WI38 (cell line): ENCODE measurements around the gene UBE2E2.

Experiments used
- H3K4me3 ChIP-seq: 2 replicates; pipeline ENCODE4 v1.5.1; 2011; ENCODE audit warnings: low read depth, mild to moderate bottlenecking, control low read depth, low read length
- CTCF ChIP-seq: IDR thresholded peaks from 2 replicates; pipeline ENCODE4 v1.5.1; 2012; ENCODE audit warnings: low read depth, mild to moderate bottlenecking, control low read depth, low read length

The UBE2E2 gene

GRCh38 chr3:23294770-23295387 lies 91.8 kb downstream of the UBE2E2 start:
- H3K4me3 ChIP-seq = no peak overlapping the region
- no peak for TF ChIP-seq CTCF

GRCh38 chr3:23301819-23302218 lies 98.7 kb downstream of the UBE2E2 start:
- no peak for TF ChIP-seq CTCF
- H3K4me3 ChIP-seq = no peak overlapping the region

DNA sequence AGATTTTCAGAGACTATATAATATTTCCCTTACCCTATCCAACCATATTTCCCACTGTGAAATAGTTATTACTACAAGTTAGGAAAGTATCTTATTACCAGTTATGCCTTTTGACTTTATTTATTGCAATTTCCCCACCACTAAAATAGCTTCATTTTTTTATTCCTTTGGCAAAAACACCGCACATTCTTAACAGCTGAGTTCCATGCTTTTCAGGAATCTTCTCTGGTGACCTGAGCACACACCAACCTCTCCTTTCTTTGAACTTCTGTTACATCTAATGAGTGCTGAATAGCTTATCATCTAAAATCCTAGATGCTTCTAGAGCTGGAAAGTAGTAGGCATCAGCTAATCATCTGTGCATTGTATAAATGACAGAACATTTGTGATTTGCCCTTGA lies 99.1 kb downstream of the UBE2E2 start:
- TF ChIP-seq CTCF = no peak

GRCh38 chr3:23303601-23304217 lies 100.6 kb downstream of the UBE2E2 start:
- TF ChIP-seq CTCF = no peak
- no peak overlapping the region for H3K4me3 ChIP-seq

More for the DNA sequence above, 99.1 kb downstream of the UBE2E2 start:
- no peak overlapping the region for H3K4me3 ChIP-seq

DNA sequence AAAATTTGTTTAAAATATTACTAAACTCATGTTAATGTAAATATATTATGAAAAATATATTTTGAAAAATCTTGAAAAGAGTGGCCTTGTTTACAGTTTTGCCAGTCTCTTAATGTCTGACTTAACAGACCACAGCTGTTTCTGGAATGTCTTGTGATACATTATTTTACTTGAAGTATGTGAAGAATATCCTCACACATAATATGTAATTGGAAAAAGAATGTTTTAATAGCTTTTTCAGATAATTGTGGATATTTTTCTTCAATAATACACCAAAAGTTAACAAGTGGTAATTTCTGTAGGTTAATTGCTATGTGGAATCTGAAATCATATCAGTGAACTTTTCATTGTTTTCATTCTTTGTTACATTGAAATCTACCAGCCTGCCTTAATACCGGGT lies 101.3 kb downstream of the UBE2E2 start:
- TF ChIP-seq CTCF = no peak
- no peak overlapping the region for H3K4me3 ChIP-seq

GRCh38 chr3:23308986-23309625 lies 106.0 kb downstream of the UBE2E2 start:
- H3K4me3 ChIP-seq = no peak overlapping the region
- no peak for TF ChIP-seq CTCF

GRCh38 chr3:23312866-23313265 lies 109.7 kb downstream of the UBE2E2 start:
- H3K4me3 ChIP-seq = no peak overlapping the region
- TF ChIP-seq CTCF = no peak
